ENCODE results near the gene PCNX2. TPM values are rescaled to one million over a fixed set of nuclear protein-coding genes. Genes with fewer than 3 reads are reported as not detected.

Gene PCNX2
- total and polyA plus RNA-seq, 7 donors: 1.8 to 13.8 (median 5.1) TPM

DNA sequence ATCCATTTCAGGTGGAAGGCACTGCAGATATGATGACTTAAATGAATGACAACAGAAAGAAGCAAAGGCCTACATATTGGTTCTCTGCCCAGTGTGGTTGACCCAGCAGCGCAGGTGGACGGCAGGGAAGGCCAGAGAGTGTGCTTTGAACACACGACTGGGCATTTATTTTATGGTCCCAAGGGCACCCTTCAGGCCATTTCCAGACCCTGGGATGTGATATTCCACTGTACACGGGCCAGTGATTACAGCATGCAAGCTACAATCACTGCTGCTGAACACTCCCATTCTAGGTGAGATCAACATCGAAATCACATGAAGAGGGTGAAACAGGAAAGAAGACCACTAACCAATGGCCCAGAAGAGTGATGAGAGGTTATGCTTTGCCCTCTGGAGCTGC lies 33.8 kb downstream of the PCNX2 start:
- peaks cover 0 to 13% (median 0%) of the 10 kb centered on the region in 4 donors for H3K36me3 ChIP-seq
- no peak overlapping the region for H3K4me3 ChIP-seq
- no peaks in the 10 kb centered on the region for H3K9me3 ChIP-seq
- H3K27me3 ChIP-seq: no peaks in the 10 kb centered on the region
- TF ChIP-seq, protein P1, sequence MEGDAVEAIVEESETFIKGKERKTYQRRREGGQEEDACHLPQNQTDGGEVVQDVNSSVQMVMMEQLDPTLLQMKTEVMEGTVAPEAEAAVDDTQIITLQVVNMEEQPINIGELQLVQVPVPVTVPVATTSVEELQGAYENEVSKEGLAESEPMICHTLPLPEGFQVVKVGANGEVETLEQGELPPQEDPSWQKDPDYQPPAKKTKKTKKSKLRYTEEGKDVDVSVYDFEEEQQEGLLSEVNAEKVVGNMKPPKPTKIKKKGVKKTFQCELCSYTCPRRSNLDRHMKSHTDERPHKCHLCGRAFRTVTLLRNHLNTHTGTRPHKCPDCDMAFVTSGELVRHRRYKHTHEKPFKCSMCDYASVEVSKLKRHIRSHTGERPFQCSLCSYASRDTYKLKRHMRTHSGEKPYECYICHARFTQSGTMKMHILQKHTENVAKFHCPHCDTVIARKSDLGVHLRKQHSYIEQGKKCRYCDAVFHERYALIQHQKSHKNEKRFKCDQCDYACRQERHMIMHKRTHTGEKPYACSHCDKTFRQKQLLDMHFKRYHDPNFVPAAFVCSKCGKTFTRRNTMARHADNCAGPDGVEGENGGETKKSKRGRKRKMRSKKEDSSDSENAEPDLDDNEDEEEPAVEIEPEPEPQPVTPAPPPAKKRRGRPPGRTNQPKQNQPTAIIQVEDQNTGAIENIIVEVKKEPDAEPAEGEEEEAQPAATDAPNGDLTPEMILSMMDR (IDR thresholded peaks at IDR 0.05): no peak
- TF ChIP-seq POLR2A (IDR thresholded peaks at IDR 0.05) (no peak), EP300 (IDR thresholded peaks at IDR 0.05) (no peak), POLR2AphosphoS5 (IDR thresholded peaks at IDR 0.05) (no peak)
- DNase-seq: no peak
- H3K4me1 ChIP-seq: no peaks in the 10 kb centered on the region
- 88 to 90% methylated on average over 5 of the region's 5 CpGs for WGBS, 2 donors
- intact Hi-C loops (cut with DNase I): no loop called here
- no peak overlapping the region for H3K27ac ChIP-seq

GRCh38 chr1:233261206-233261605 lies 34.3 kb downstream of the PCNX2 start:
- WGBS, 2 donors: 20 to 62% methylated on average over 3 of the region's 3 CpGs
- H3K27me3 ChIP-seq: no peaks in the 10 kb centered on the region
- H3K9me3 ChIP-seq: no peaks in the 10 kb centered on the region
- H3K36me3 ChIP-seq: peaks cover 0 to 13% (median 0%) of the 10 kb centered on the region in 4 donors
- TF ChIP-seq POLR2AphosphoS5 (IDR thresholded peaks at IDR 0.05) (no peak), POLR2A (IDR thresholded peaks at IDR 0.05) (no peak), EP300 (IDR thresholded peaks at IDR 0.05) (no peak)
- TF ChIP-seq, protein P1 (IDR thresholded peaks at IDR 0.05): no peak
- DNase-seq: no peak
- no peaks in the 10 kb centered on the region for H3K4me1 ChIP-seq
- no peak overlapping the region for H3K27ac ChIP-seq
- intact Hi-C loops (cut with DNase I): no loop called here
- H3K4me3 ChIP-seq: no peak overlapping the region

- no peak for TF ChIP-seq POLR2AphosphoS5 (IDR thresholded peaks at IDR 0.05)
- TF ChIP-seq, protein P1 (IDR thresholded peaks at IDR 0.05): no peak
- TF ChIP-seq POLR2A (IDR thresholded peaks at IDR 0.05): no peak
- no peak for TF ChIP-seq EP300 (IDR thresholded peaks at IDR 0.05)
- DNase-seq: no peak
These were observed 37.7 kb downstream of the PCNX2 start for GRCh38 chr1:233257786-233258185.

DNA sequence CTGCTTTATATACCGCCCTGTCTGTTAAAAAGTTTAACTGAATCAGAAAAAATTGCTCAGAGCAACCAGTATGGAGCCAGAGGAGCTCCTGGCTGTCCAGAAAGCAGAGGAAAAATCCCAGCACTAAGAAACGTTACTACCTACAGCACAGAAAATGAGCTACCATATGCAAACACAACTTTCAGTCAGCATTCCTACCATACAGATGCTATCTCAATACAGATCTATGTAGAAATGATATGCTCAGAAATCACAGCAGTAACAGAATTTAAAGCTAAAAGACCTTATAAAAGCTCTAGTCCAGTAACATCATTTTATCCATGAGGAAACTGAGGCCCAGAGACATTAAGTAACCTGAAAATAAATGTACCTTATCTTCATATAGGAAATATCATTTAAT lies 38.7 kb downstream of the PCNX2 start:
- Histone ChIP-seq H3K4me1 (peaks cover 0 to 6% (median 3%) of the 10 kb centered on the region in 4 donors), H3K4me3 (no peak overlapping the region), H3K27me3 (no peaks in the 10 kb centered on the region), H3K9me3 (no peaks in the 10 kb centered on the region), H3K36me3 (peaks cover 0 to 13% (median 0%) of the 10 kb centered on the region in 4 donors), H3K27ac (no peak overlapping the region)
- DNase-seq: no peak
- WGBS, 2 donors: 89 to 95% methylated on average over 2 of the region's 2 CpGs
- intact Hi-C loops (cut with DNase I): no loop called here
- TF ChIP-seq EP300 (IDR thresholded peaks at IDR 0.05) (no peak), POLR2A (IDR thresholded peaks at IDR 0.05) (no peak), POLR2AphosphoS5 (IDR thresholded peaks at IDR 0.05) (no peak)
- TF ChIP-seq, protein P1 (IDR thresholded peaks at IDR 0.05): no peak

More at GRCh38 chr1:233257786-233258185, 37.7 kb downstream of the PCNX2 start:
- Histone ChIP-seq H3K4me3 (no peak overlapping the region), H3K27me3 (no peaks in the 10 kb centered on the region), H3K4me1 (peaks cover 0 to 6% (median 0%) of the 10 kb centered on the region in 4 donors), H3K27ac (no peak overlapping the region), H3K36me3 (peaks cover 0 to 13% (median 0%) of the 10 kb centered on the region in 4 donors), H3K9me3 (no peaks in the 10 kb centered on the region)
- WGBS, 2 donors: 95 to 98% methylated on average over 6 of the region's 6 CpGs
- intact Hi-C loops (cut with DNase I): no loop called here

DNA sequence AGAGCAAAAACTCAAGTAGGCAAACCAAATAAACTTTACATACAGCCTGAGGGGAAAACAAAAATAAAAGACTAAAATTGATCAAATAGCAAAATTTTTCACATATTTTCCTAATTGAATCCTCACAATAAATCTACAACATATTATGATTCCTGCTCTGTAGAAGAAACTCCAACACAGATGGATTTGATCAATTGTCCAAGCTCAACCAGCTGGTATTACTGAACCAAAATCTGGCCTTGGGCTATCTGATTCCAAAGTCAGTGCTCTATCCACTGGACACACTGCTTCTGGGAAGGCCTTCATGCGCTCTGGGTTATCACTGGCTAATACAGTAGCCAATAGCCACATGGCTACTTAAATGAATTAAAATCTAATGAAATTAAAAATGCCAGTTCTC lies 39.3 kb downstream of the PCNX2 start:
- H3K4me3 ChIP-seq: no peak overlapping the region
- TF ChIP-seq, protein P1 (IDR thresholded peaks at IDR 0.05): no peak
- TF ChIP-seq EP300 (IDR thresholded peaks at IDR 0.05): no peak
- TF ChIP-seq POLR2AphosphoS5 (IDR thresholded peaks at IDR 0.05): no peak
- peaks cover 0 to 6% (median 3%) of the 10 kb centered on the region in 4 donors for H3K4me1 ChIP-seq
- intact Hi-C loops (cut with DNase I): no loop called here
- no peaks in the 10 kb centered on the region for H3K9me3 ChIP-seq
- peaks cover 0 to 13% (median 0%) of the 10 kb centered on the region in 4 donors for H3K36me3 ChIP-seq
- H3K27me3 ChIP-seq: no peaks in the 10 kb centered on the region
- no peak overlapping the region for H3K27ac ChIP-seq
- DNase-seq: no peak
- 95 to 99% methylated on average over 1 of the region's 1 CpG for WGBS, 2 donors

Measured in sigmoid colon (tissue), 7 donors.